DOHH2 (cell line): Measurements from ENCODE around the gene IFNE.

Experiments used
- EZH2phosphoT487 ChIP-seq: fragments of 200-600 bp; sonication (generic); IDR thresholded peaks from 2 replicates; pipeline ENCODE4 v1.6.1; 2017; ENCODE audit warnings: borderline replicate concordance, mild to moderate bottlenecking, antibody characterized with exemption, low read length, moderate library complexity, mixed read lengths
- TF ChIP-seq, protein P1 (sequence below): fragments of 200-600 bp; sonication (generic); IDR thresholded peaks from one replicate; pipeline ENCODE4 v1.5.1; 2014; ENCODE audit warnings: antibody characterized with exemption, mild to moderate bottlenecking, low read depth, low read length; ENCODE audit not compliant: poor library complexity, severe bottlenecking

DNA sequence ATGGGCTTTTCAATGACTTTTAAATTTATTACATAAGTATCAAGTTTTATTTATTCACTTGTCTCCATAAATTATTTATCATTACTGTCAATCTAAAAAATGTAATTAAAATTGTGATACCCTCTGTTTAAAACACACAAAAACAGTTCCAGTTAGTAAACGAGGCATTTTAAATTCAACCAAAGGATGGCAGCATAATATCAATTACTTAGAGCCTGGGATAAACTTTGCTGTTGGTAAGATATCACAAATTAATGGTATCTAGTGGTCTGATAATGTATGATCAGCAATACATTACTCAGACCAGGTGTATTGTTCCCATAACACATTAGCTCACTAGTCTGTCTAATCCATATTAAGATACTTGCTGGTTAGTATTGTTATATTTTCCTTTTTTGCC is 9.6 kb upstream of the IFNE start:
- TF ChIP-seq, protein P1, sequence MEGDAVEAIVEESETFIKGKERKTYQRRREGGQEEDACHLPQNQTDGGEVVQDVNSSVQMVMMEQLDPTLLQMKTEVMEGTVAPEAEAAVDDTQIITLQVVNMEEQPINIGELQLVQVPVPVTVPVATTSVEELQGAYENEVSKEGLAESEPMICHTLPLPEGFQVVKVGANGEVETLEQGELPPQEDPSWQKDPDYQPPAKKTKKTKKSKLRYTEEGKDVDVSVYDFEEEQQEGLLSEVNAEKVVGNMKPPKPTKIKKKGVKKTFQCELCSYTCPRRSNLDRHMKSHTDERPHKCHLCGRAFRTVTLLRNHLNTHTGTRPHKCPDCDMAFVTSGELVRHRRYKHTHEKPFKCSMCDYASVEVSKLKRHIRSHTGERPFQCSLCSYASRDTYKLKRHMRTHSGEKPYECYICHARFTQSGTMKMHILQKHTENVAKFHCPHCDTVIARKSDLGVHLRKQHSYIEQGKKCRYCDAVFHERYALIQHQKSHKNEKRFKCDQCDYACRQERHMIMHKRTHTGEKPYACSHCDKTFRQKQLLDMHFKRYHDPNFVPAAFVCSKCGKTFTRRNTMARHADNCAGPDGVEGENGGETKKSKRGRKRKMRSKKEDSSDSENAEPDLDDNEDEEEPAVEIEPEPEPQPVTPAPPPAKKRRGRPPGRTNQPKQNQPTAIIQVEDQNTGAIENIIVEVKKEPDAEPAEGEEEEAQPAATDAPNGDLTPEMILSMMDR: no peak
- no peak for TF ChIP-seq EZH2phosphoT487
